NOMO-1 treated with dmso at 0.1 percent for 144 hours (cell line): Measurements from ENCODE around the gene SORCS3.

Experiments
- DNase-seq: peaks from one replicate; lab custom pipeline; 2025; ENCODE audit not compliant: unreplicated experiment; lab: John Stamatoyannopoulos, UW

SORCS3 gene

GRCh38 chr10:104908581-104908980, 267.5 kb downstream of the SORCS3 start:
- DNase-seq = no peak

GRCh38 chr10:104910712-104911111, 269.6 kb downstream of the SORCS3 start:
- no peak for DNase-seq

- no peak for DNase-seq
Measured at GRCh38 chr10:104913390-104913789, 272.3 kb downstream of the SORCS3 start.

GRCh38 chr10:104920476-104920875, 279.4 kb downstream of the SORCS3 start:
- no peak for DNase-seq

GRCh38 chr10:104921763-104922162, 280.7 kb downstream of the SORCS3 start:
- no peak for DNase-seq

GRCh38 chr10:104922810-104923209, 281.7 kb downstream of the SORCS3 start:
- no peak for DNase-seq

GRCh38 chr10:104923501-104923900, 282.4 kb downstream of the SORCS3 start:
- no peak for DNase-seq

GRCh38 chr10:104924101-104924795, 283.2 kb downstream of the SORCS3 start:
- DNase-seq = no peak

GRCh38 chr10:104925232-104925851, 284.3 kb downstream of the SORCS3 start:
- no peak for DNase-seq

GRCh38 chr10:104928734-104929133, 287.6 kb downstream of the SORCS3 start:
- no peak for DNase-seq

- no peak for DNase-seq
Measured at GRCh38 chr10:104931612-104932134, 290.6 kb downstream of the SORCS3 start.

GRCh38 chr10:104935656-104936055, 294.6 kb downstream of the SORCS3 start:
- DNase-seq = no peak

GRCh38 chr10:104937567-104937966, 296.5 kb downstream of the SORCS3 start:
- no peak for DNase-seq

- no peak for DNase-seq
Measured at GRCh38 chr10:104938031-104938430, 296.9 kb downstream of the SORCS3 start.

GRCh38 chr10:104941662-104942061, 300.6 kb downstream of the SORCS3 start:
- DNase-seq = no peak

- DNase-seq = no peak
Measured at GRCh38 chr10:104947314-104947713, 306.2 kb downstream of the SORCS3 start.

- DNase-seq = no peak
Measured at GRCh38 chr10:104957178-104957841, 316.2 kb downstream of the SORCS3 start.

GRCh38 chr10:104966563-104967297, 325.6 kb downstream of the SORCS3 start:
- DNase-seq = no peak

- no peak for DNase-seq
Measured at GRCh38 chr10:104980368-104980767, 339.3 kb downstream of the SORCS3 start.

GRCh38 chr10:104981995-104982394, 340.9 kb downstream of the SORCS3 start:
- DNase-seq = no peak

GRCh38 chr10:104988686-104989085, 347.6 kb downstream of the SORCS3 start:
- no peak for DNase-seq
